Measurements from ENCODE around the gene MAML2. TPM values are rescaled to one million over a fixed set of nuclear protein-coding genes. Genes with fewer than 3 reads are reported as not detected.

Gene MAML2
- total and polyA plus RNA-seq, 4 donors = 3.8 to 41.8 (median 13.7) TPM

GRCh38 chr11:96301818-96302217 lies 41.2 kb downstream of the MAML2 start:
- no peak for TF ChIP-seq CTCF (IDR thresholded peaks at IDR 0.05; ENCODE audit: control extremely low read depth, extremely low read depth)
- H3K27me3 ChIP-seq (ENCODE audit: control insufficient read depth in 3 of 3, insufficient read depth in 3 of 3, low read length in 2 of 3) = no peaks in the 10 kb centered on the region
- H3K9me3 ChIP-seq (ENCODE audit: control insufficient read depth in 4 of 4, insufficient read depth in 3 of 4, low read length in 3 of 4) = no peaks in the 10 kb centered on the region
- H3K4me1 ChIP-seq (ENCODE audit: control insufficient read depth in 5 of 5, insufficient read depth in 5 of 5, low read length in 5 of 5) = peaks cover 8 to 49% (median 31%) of the 10 kb centered on the region in 5 donors
- 96 to 97% methylated on average over 2 of the region's 2 CpGs for WGBS, 2 donors
- no peak overlapping the region for H3K9ac ChIP-seq (ENCODE audit: insufficient read depth in 1 of 2, low read length in 2 of 2)
- DNase-seq = no peak
- H3K27ac ChIP-seq (ENCODE audit: low read depth in 1 of 2, low read length in 1 of 2) = no peak overlapping the region
- H3K36me3 ChIP-seq (ENCODE audit: control insufficient read depth in 4 of 4, insufficient read depth in 4 of 4, low read length in 4 of 4) = peaks cover 0 to 6% (median 2%) of the 10 kb centered on the region in 4 donors
- H3K4me3 ChIP-seq = no peak overlapping the region
- ATAC-seq (ENCODE audit: insufficient read depth, low FRiP score) = no peak

DNA sequence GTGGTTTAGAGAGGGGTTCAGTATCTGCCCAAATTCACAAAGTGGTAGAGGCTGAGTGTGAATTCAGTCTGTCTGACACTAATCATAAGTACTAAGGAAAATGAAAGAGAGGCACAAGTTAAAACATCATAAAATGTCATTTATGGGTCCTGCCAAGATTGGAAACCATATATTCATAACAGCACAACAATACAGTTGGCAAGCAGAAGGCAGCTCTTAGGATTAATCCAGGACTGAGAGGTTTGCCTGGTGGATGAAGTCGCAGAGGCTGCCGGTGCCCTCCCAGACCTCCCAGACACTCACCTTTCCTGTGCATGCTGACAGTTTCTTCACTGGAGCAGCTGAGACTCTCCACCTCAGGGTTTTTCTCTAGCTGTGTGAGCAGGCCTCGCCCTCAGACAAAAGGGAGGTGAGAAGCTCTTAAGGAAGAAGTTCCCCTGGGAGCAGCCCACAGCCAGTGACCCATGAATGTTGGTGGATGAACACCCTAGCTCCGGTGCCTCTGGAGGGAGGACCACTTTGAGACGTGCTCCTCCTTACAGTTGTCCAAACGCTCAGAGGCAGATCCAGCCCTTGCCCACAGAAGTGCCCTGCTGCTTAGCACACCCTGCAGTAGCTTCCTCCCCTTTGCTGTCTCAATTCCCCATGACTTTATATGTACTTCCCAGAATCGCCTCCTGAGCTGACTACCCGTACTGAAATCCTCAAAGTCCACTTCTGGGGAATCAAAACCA lies 43.7 kb downstream of the MAML2 start:
- H3K4me1 ChIP-seq (ENCODE audit: control insufficient read depth in 5 of 5, insufficient read depth in 5 of 5, low read length in 5 of 5) = peaks cover 8 to 36% (median 21%) of the 10 kb centered on the region in 5 donors
- no peak for DNase-seq
- H3K36me3 ChIP-seq (ENCODE audit: control insufficient read depth in 4 of 4, insufficient read depth in 4 of 4, low read length in 4 of 4) = peaks cover 0 to 6% (median 2%) of the 10 kb centered on the region in 4 donors
- no peaks in the 10 kb centered on the region for H3K27me3 ChIP-seq (ENCODE audit: control insufficient read depth in 3 of 3, insufficient read depth in 3 of 3, low read length in 2 of 3)
- H3K9me3 ChIP-seq (ENCODE audit: control insufficient read depth in 4 of 4, insufficient read depth in 3 of 4, low read length in 3 of 4) = no peaks in the 10 kb centered on the region
- peak; percentile 30 for ATAC-seq (ENCODE audit: insufficient read depth, low FRiP score)
- no peak for TF ChIP-seq CTCF (IDR thresholded peaks at IDR 0.05; ENCODE audit: control extremely low read depth, extremely low read depth)
- WGBS, 2 donors = 52 to 62% methylated on average over 8 of the region's 8 CpGs
- H3K4me3 ChIP-seq = no peak overlapping the region
- no peak overlapping the region for H3K9ac ChIP-seq (ENCODE audit: insufficient read depth in 1 of 2, low read length in 2 of 2)
- H3K27ac ChIP-seq (ENCODE audit: low read depth in 1 of 2, low read length in 1 of 2) = peak overlapping the region in 1 of 2 donors; percentile 83

- Histone ChIP-seq H3K27ac (ENCODE audit: low read depth in 1 of 2, low read length in 1 of 2) (no peak overlapping the region), H3K4me3 (no peak overlapping the region), H3K9ac (ENCODE audit: insufficient read depth in 1 of 2, low read length in 2 of 2) (no peak overlapping the region), H3K9me3 (ENCODE audit: control insufficient read depth in 4 of 4, insufficient read depth in 3 of 4, low read length in 3 of 4) (no peaks in the 10 kb centered on the region), H3K36me3 (ENCODE audit: control insufficient read depth in 4 of 4, insufficient read depth in 4 of 4, low read length in 4 of 4) (peaks cover 0 to 6% (median 2%) of the 10 kb centered on the region in 4 donors), H3K27me3 (ENCODE audit: control insufficient read depth in 3 of 3, insufficient read depth in 3 of 3, low read length in 2 of 3) (no peaks in the 10 kb centered on the region), H3K4me1 (ENCODE audit: control insufficient read depth in 5 of 5, insufficient read depth in 5 of 5, low read length in 5 of 5) (peaks cover 5 to 38% (median 20%) of the 10 kb centered on the region in 5 donors)
- DNase-seq = no peak
- WGBS, 2 donors = 62 to 76% methylated on average over 4 of the region's 4 CpGs
- no peak for ATAC-seq (ENCODE audit: insufficient read depth, low FRiP score)
- no peak for TF ChIP-seq CTCF (IDR thresholded peaks at IDR 0.05; ENCODE audit: control extremely low read depth, extremely low read depth)
Measured at GRCh38 chr11:96295369-96295768, 47.6 kb downstream of the MAML2 start.
